Trophoblast cell (in vitro differentiated cells and primary cell): Measurements from ENCODE around the gene EMILIN3.

Experiments used
- DNase-seq, 2 donors: peaks; one replicate each; pipeline ENCODE4 v3.0.0-alpha.2; 2016
- H2AFZ ChIP-seq: 2 replicates; pipeline ENCODE4 v1.6.1; 2013; ENCODE audit warnings: low read length, moderate library complexity, mild to moderate bottlenecking; ENCODE audit not compliant: insufficient read depth, poor library complexity
- H2AK5ac ChIP-seq: 2 replicates; pipeline ENCODE4 v1.6.1; 2013; ENCODE audit warnings: mild to moderate bottlenecking, low read length
- H2BK120ac ChIP-seq: 2 replicates; pipeline ENCODE4 v1.6.1; 2013; ENCODE audit warnings: low read length, mild to moderate bottlenecking, moderate library complexity; ENCODE audit not compliant: insufficient read depth, poor library complexity
- H2BK12ac ChIP-seq: 2 replicates; pipeline ENCODE4 v1.6.1; 2013; ENCODE audit warnings: mild to moderate bottlenecking, low read length, moderate library complexity
- H2BK5ac ChIP-seq: 2 replicates; pipeline ENCODE4 v1.6.1; 2013; ENCODE audit warnings: low read length, low read depth, moderate library complexity, mild to moderate bottlenecking; ENCODE audit not compliant: poor library complexity
- H3K14ac ChIP-seq: 2 replicates; pipeline ENCODE4 v1.6.1; 2013; ENCODE audit warnings: mild to moderate bottlenecking, low read length
- H3K18ac ChIP-seq: 2 replicates; pipeline ENCODE4 v1.6.1; 2013; ENCODE audit warnings: mild to moderate bottlenecking, low read length
- H3K23ac ChIP-seq: 2 replicates; pipeline ENCODE4 v1.6.1; 2013; ENCODE audit warnings: low read length
- H3K27ac ChIP-seq: 2 replicates; pipeline ENCODE4 v1.5.1; 2013; ENCODE audit warnings: low read depth, mild to moderate bottlenecking, inconsistent platforms, low read length, moderate library complexity
- H3K27me3 ChIP-seq: 2 replicates; pipeline ENCODE4 v1.6.1; 2013; ENCODE audit warnings: inconsistent platforms, mild to moderate bottlenecking, low read length, moderate library complexity; ENCODE audit not compliant: insufficient read depth
- H3K36me3 ChIP-seq, 2 experiments: 1 replicate in 1 of 2; 2 replicates in 1 of 2; pipeline ENCODE4 v1.6.1; 2013; ENCODE audit warnings: low read length in 2 of 2, mild to moderate bottlenecking in 2 of 2, moderate library complexity in 1 of 2; ENCODE audit not compliant: insufficient read depth in 2 of 2, control insufficient read depth in 1 of 2
- H3K4ac ChIP-seq: 2 replicates; pipeline ENCODE4 v1.6.1; 2013; ENCODE audit warnings: low read depth, mild to moderate bottlenecking, low read length, moderate library complexity
- H3K4me1 ChIP-seq, 2 experiments: 1 replicate in 1 of 2; 2 replicates in 1 of 2; pipeline ENCODE4 v1.6.1; 2013; ENCODE audit warnings: low read length in 2 of 2, mild to moderate bottlenecking in 2 of 2, moderate library complexity in 1 of 2; ENCODE audit not compliant: insufficient read depth in 2 of 2, control insufficient read depth in 1 of 2
- H3K4me2 ChIP-seq: 2 replicates; pipeline ENCODE4 v1.6.1; 2013; ENCODE audit warnings: inconsistent platforms, mild to moderate bottlenecking, low read length, moderate library complexity
- H3K4me3 ChIP-seq: 2 replicates; pipeline ENCODE4 v1.5.1; 2013; ENCODE audit warnings: mild to moderate bottlenecking, low read depth, low read length, inconsistent platforms
- H3K79me1 ChIP-seq: one replicate; pipeline ENCODE4 v1.6.1; 2013; ENCODE audit warnings: low read length
- H3K79me2 ChIP-seq: 2 replicates; pipeline ENCODE4 v1.6.1; 2013; ENCODE audit warnings: low read length, mild to moderate bottlenecking; ENCODE audit not compliant: control insufficient read depth, insufficient read depth, poor library complexity
- H3K9ac ChIP-seq: 2 replicates; pipeline ENCODE4 v1.6.1; 2013; ENCODE audit warnings: mild to moderate bottlenecking, low read length
- H3K9me3 ChIP-seq: 2 replicates; pipeline ENCODE4 v1.6.1; 2013; ENCODE audit warnings: low read depth, mild to moderate bottlenecking, control low read depth, inconsistent platforms, low read length; ENCODE audit not compliant: insufficient read depth
- H4K12ac ChIP-seq: 2 replicates; pipeline ENCODE4 v1.6.1; 2013; ENCODE audit warnings: low read depth, mild to moderate bottlenecking, low read length, moderate library complexity
- H4K8ac ChIP-seq: 2 replicates; pipeline ENCODE4 v1.6.1; 2013; ENCODE audit warnings: low read depth, mild to moderate bottlenecking, low read length, moderate library complexity
- H4K91ac ChIP-seq: one replicate; pipeline ENCODE4 v1.6.1; 2013; ENCODE audit warnings: low read depth, mild to moderate bottlenecking, low read length, moderate library complexity
- WGBS: extraction: QIAGEN DNeasy Blood & Tissue Kit; methylation state at CpG from one replicate; pipeline ENCODE4 v1.1.7; 2013; ENCODE audit warnings: missing lambda C conversion rate; ENCODE audit not compliant: insufficient read length, insufficient coverage; ENCODE audit errors: extremely low coverage; 5-methylcytosine and 5-hydroxymethylcytosine counted together

Gene EMILIN3

DNA sequence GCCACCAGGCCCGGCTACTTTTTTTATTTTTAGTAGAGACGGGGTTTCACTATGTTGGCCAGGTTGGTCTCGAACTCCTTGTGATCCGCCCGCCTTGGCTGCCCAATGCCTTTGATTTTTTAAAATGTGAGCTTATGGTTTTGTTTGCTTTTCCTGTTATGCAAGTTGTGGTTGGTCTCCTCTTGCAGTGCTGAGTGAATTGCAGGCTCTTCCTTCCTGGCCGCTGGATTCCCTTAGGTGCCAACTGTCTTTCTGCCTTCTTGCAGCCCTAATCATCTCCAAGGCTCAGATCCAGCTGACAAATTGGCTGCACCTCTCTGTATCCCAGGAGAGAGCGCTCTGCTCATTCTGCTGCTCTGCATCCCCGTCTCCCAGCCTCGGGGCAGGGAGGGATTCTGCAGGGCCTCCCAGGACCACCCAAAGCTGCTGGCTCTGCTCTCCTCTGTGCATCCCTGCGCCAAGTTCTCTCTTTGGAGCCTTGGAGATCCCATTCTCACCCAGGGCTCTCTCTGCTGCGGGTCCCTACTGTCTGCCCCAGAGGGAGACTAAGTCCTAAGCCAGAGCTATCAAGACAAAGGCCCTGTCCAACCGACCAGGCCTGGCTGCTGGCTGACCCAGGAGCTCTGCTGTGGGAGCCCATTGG, 14.1 kb upstream of the EMILIN3 start:
- Histone ChIP-seq H2BK5ac (no peak overlapping the region), H2BK12ac (no peak overlapping the region), H3K9me3 (peaks cover 3% of the 10 kb centered on the region), H3K79me1 (no peaks in the 10 kb centered on the region), H4K8ac (no peak overlapping the region), H2AFZ (no peak overlapping the region), H3K79me2 (no peaks in the 10 kb centered on the region), H3K36me3 (no peaks in the 10 kb centered on the region), H3K4me3 (no peak overlapping the region), H3K4ac (no peak overlapping the region), H3K9ac (no peak overlapping the region), H2BK120ac (no peak overlapping the region), H3K4me1 (peaks cover 3% of the 10 kb centered on the region in 2 experiments), H3K4me2 (no peak overlapping the region), H2AK5ac (no peak overlapping the region), H4K12ac (no peak overlapping the region), H3K27ac (no peak overlapping the region), H3K18ac (no peak overlapping the region), H4K91ac (no peak overlapping the region), H3K14ac (no peak overlapping the region), H3K23ac (no peak overlapping the region), H3K27me3 (no peaks in the 10 kb centered on the region)
- DNase-seq: no peak
- no CpG with 5 or more reads among the region's 12 CpGs for WGBS

DNA sequence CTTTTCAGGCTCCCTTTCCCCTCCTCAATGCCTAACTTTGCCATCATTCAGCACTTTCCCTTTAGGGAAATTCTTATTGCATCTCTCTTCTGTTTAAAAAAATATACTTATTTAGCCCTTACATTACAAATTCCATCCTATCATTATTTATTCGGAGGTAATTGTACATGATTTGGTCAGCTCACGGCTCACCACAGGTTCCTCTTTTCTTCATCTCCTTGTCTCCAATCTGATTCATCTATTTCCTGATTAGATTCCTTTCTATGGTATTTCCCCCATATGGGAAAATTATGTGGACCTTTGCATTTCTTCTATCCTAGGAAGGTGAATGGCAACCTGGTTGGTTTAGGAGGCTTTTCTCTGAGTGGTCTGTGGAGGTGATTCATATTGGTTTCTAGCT, 12.9 kb upstream of the EMILIN3 start:
- H4K8ac ChIP-seq: no peak overlapping the region
- no peak overlapping the region for H2BK120ac ChIP-seq
- H2AFZ ChIP-seq: no peak overlapping the region
- H3K36me3 ChIP-seq: no peaks in the 10 kb centered on the region
- no peak overlapping the region for H3K27ac ChIP-seq
- H3K4me3 ChIP-seq: no peak overlapping the region
- H3K23ac ChIP-seq: no peak overlapping the region
- no CpG with 5 or more reads among the region's 2 CpGs for WGBS
- no peaks in the 10 kb centered on the region for H3K79me2 ChIP-seq
- peaks cover 4% of the 10 kb centered on the region in 2 experiments for H3K4me1 ChIP-seq
- H2BK5ac ChIP-seq: no peak overlapping the region
- H3K9ac ChIP-seq: no peak overlapping the region
- H2BK12ac ChIP-seq: no peak overlapping the region
- no peak overlapping the region for H4K91ac ChIP-seq
- no peak overlapping the region for H4K12ac ChIP-seq
- no peak overlapping the region for H2AK5ac ChIP-seq
- no peak overlapping the region for H3K14ac ChIP-seq
- no peaks in the 10 kb centered on the region for H3K79me1 ChIP-seq
- no peak for DNase-seq
- H3K4ac ChIP-seq: no peak overlapping the region
- peaks cover 3% of the 10 kb centered on the region for H3K9me3 ChIP-seq
- no peak overlapping the region for H3K18ac ChIP-seq
- no peak overlapping the region for H3K4me2 ChIP-seq
- no peaks in the 10 kb centered on the region for H3K27me3 ChIP-seq

- Histone ChIP-seq H2AFZ (no peak overlapping the region), H3K9ac (no peak overlapping the region), H3K14ac (no peak overlapping the region), H4K12ac (no peak overlapping the region), H3K4me2 (no peak overlapping the region), H2BK5ac (no peak overlapping the region), H3K23ac (no peak overlapping the region), H2BK12ac (no peak overlapping the region), H3K27me3 (no peaks in the 10 kb centered on the region), H4K91ac (no peak overlapping the region), H3K4me1 (peaks cover 4% of the 10 kb centered on the region in 2 experiments), H3K27ac (no peak overlapping the region), H4K8ac (no peak overlapping the region), H3K36me3 (no peaks in the 10 kb centered on the region), H3K79me2 (no peaks in the 10 kb centered on the region), H2AK5ac (no peak overlapping the region), H2BK120ac (no peak overlapping the region), H3K4me3 (no peak overlapping the region), H3K4ac (no peak overlapping the region), H3K79me1 (no peaks in the 10 kb centered on the region), H3K9me3 (peaks cover 8% of the 10 kb centered on the region), H3K18ac (no peak overlapping the region)
- WGBS: no CpG with 5 or more reads among the region's 6 CpGs
- DNase-seq: no peak
Observed at GRCh38 chr20:41377275-41377674, 10.7 kb upstream of the EMILIN3 start.

DNA sequence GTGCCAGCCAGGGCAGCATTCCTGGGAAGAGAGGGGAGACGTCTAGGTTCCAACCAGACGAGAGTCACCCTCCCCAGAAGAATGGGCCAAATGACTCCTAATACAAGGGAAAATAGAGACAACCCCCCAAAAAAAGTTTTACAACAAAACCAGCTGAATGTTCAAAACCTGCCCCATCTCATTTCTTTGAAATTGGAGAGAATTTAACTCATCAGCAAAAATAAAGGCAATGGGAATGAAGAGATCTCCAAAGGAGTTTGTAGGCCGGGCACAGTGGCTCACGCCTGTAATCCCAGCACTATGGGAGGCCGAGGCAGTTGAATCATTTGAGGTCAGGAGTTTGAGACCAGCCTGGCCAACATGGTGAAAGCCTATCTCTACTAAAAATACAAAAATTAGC, 9.7 kb upstream of the EMILIN3 start:
- H3K23ac ChIP-seq: no peak overlapping the region
- H3K9ac ChIP-seq: no peak overlapping the region
- H3K4me3 ChIP-seq: no peak overlapping the region
- H3K27me3 ChIP-seq: no peaks in the 10 kb centered on the region
- H3K4me2 ChIP-seq: no peak overlapping the region
- no CpG with 5 or more reads among the region's 5 CpGs for WGBS
- H2AFZ ChIP-seq: no peak overlapping the region
- H3K36me3 ChIP-seq: no peaks in the 10 kb centered on the region
- H3K14ac ChIP-seq: no peak overlapping the region
- no peak overlapping the region for H2AK5ac ChIP-seq
- H4K8ac ChIP-seq: no peak overlapping the region
- no peak overlapping the region for H3K18ac ChIP-seq
- no peak overlapping the region for H3K27ac ChIP-seq
- no peaks in the 10 kb centered on the region for H3K79me1 ChIP-seq
- H3K9me3 ChIP-seq: peaks cover 12% of the 10 kb centered on the region
- H3K79me2 ChIP-seq: no peaks in the 10 kb centered on the region
- H4K91ac ChIP-seq: no peak overlapping the region
- no peak overlapping the region for H2BK5ac ChIP-seq
- H2BK12ac ChIP-seq: no peak overlapping the region
- no peak overlapping the region for H2BK120ac ChIP-seq
- peaks cover 4% of the 10 kb centered on the region in 2 experiments for H3K4me1 ChIP-seq
- no peak for DNase-seq
- no peak overlapping the region for H4K12ac ChIP-seq
- no peak overlapping the region for H3K4ac ChIP-seq
